Liver (tissue), 9 donors: Measurements from ENCODE around the gene NCMAP. TPM values are rescaled to one million over a fixed set of nuclear protein-coding genes. Genes with fewer than 3 reads are reported as not detected.

Source experiments
- DNase-seq: peaks from one replicate; pipeline ENCODE4 v3.0.0-alpha.2; 2017; ENCODE audit warnings: low spot score
- H3K27ac ChIP-seq, 2 donors: one replicate each; pipeline ENCODE4 v1.7.0; 2013; ENCODE audit warnings: inconsistent platforms in 2 of 2, low read length in 2 of 2, control low read depth in 1 of 2, low read depth in 1 of 2, mild to moderate bottlenecking in 1 of 2
- H3K27me3 ChIP-seq, 4 donors: one replicate each; pipeline versions ENCODE4 v1.6.1 to v1.7.0; 2013; ENCODE audit warnings: low read length in 3 of 4, inconsistent platforms in 1 of 4, mild to moderate bottlenecking in 1 of 4, moderate library complexity in 1 of 4; ENCODE audit not compliant: control insufficient read depth in 4 of 4, insufficient read depth in 4 of 4
- H3K36me3 ChIP-seq, 4 donors: one replicate each; pipeline versions ENCODE4 v1.6.1 to v1.7.0; 2013; ENCODE audit warnings: low read length in 3 of 4, mild to moderate bottlenecking in 3 of 4, low read depth in 1 of 4, moderate library complexity in 1 of 4; ENCODE audit not compliant: control insufficient read depth in 4 of 4, insufficient read depth in 3 of 4
- H3K4me1 ChIP-seq, 4 donors: one replicate each; pipeline versions ENCODE4 v1.6.1 to v1.7.0; 2013; ENCODE audit warnings: low read length in 3 of 4, mild to moderate bottlenecking in 3 of 4, moderate library complexity in 1 of 4; ENCODE audit not compliant: control insufficient read depth in 4 of 4, insufficient read depth in 4 of 4
- H3K4me3 ChIP-seq, 3 donors: one replicate each; pipeline versions ENCODE4 v1.6.1 to v1.7.0; 2013; ENCODE audit warnings: low read length in 3 of 3, control low read depth in 1 of 3, low read depth in 1 of 3, mild to moderate bottlenecking in 1 of 3
- H3K9ac ChIP-seq, 2 donors: one replicate each; pipeline ENCODE4 v1.7.0; 2013; ENCODE audit warnings: low read length in 2 of 2, mild to moderate bottlenecking in 2 of 2, moderate library complexity in 2 of 2, control low read depth in 1 of 2, low read depth in 1 of 2
- H3K9me3 ChIP-seq, 4 donors: one replicate each; pipeline versions ENCODE4 v1.6.1 to v1.7.0; 2013; ENCODE audit warnings: low read length in 3 of 4; ENCODE audit not compliant: control insufficient read depth in 4 of 4
- EGR1 ChIP-seq, 2 donors: IDR thresholded peaks; 2 replicates each; pipeline ENCODE4 v1.6.1; 2016 to 2018; ENCODE audit warnings: antibody characterized with exemption in 2 of 2, low read depth in 2 of 2
- FOXA1 ChIP-seq: IDR thresholded peaks from 2 replicates; pipeline ENCODE4 v1.6.1; 2016; ENCODE audit warnings: antibody characterized with exemption
- FOXA2 ChIP-seq: IDR thresholded peaks from 2 replicates; pipeline ENCODE4 v1.6.1; 2016; ENCODE audit warnings: antibody characterized with exemption
- GABPA ChIP-seq, 2 donors: IDR thresholded peaks in 1 of 2; conservative IDR thresholded peaks in 1 of 2; 2 replicates each; pipeline ENCODE4 v1.6.1; 2016; ENCODE audit warnings: antibody characterized with exemption in 2 of 2, mild to moderate bottlenecking in 1 of 2, moderate library complexity in 1 of 2
- HNF4A ChIP-seq, 2 donors: conservative IDR thresholded peaks; 2 replicates each; pipeline ENCODE4 v1.6.1; 2016; ENCODE audit warnings: antibody characterized with exemption in 2 of 2, mild to moderate bottlenecking in 2 of 2
- HNF4G ChIP-seq: IDR thresholded peaks from 2 replicates; pipeline ENCODE4 v1.6.1; 2016; ENCODE audit warnings: antibody characterized with exemption
- JUND ChIP-seq, 2 donors: IDR thresholded peaks; 2 replicates each; pipeline ENCODE4 v1.6.1; 2016; ENCODE audit warnings: antibody characterized with exemption in 2 of 2
- MAX ChIP-seq: IDR thresholded peaks from 2 replicates; pipeline ENCODE4 v1.6.1; 2016; ENCODE audit warnings: antibody characterized with exemption
- NR2F2 ChIP-seq: IDR thresholded peaks from 2 replicates; pipeline ENCODE4 v1.6.1; 2016; ENCODE audit warnings: antibody characterized with exemption
- RAD21 ChIP-seq, 2 donors: IDR thresholded peaks; 2 replicates each; pipeline ENCODE4 v1.6.1; 2016; ENCODE audit warnings: antibody characterized with exemption in 2 of 2, mild to moderate bottlenecking in 2 of 2
- SP1 ChIP-seq: IDR thresholded peaks from 2 replicates; pipeline ENCODE4 v1.6.1; 2018; ENCODE audit warnings: antibody characterized with exemption, mild to moderate bottlenecking
- TAF1 ChIP-seq: conservative IDR thresholded peaks from 2 replicates; pipeline ENCODE4 v1.6.1; 2016; ENCODE audit warnings: antibody characterized with exemption, mild to moderate bottlenecking
- YY1 ChIP-seq: IDR thresholded peaks from 2 replicates; pipeline ENCODE4 v1.6.1; 2016; ENCODE audit warnings: antibody characterized with exemption, mild to moderate bottlenecking
- ZBTB33 ChIP-seq: IDR thresholded peaks from 2 replicates; pipeline ENCODE4 v1.6.1; 2016; ENCODE audit warnings: antibody characterized with exemption
- WGBS: extraction: QIAGEN DNeasy Blood & Tissue Kit; methylation state at CpG from one replicate; pipeline ENCODE4 v1.1.7; 2013; 5-methylcytosine and 5-hydroxymethylcytosine counted together
- polyA plus RNA-seq, 2 donors: library from polyadenylated mRNA; stranded (reverse) in 1 of 2; unstranded in 1 of 2; fragments of 200-250 nt in 1 of 2; fragments of >200 nt in 1 of 2; fragmentation: Nextera tagmentation in 1 of 2; extraction: Ambion mirVana in 1 of 2; gene quantifications; one replicate each; pipeline versions ENCODE4 v1.2.1 to v1.2.3, GENCODE V29; 2013 to 2015
- total RNA-seq, 2 donors: library from RNA; depleted of rRNA; stranded (reverse); fragments of >200 nt; gene quantifications; one replicate each; pipeline ENCODE4 v1.2.3, GENCODE V29; 2014
- TF ChIP-seq, protein P1 (sequence below): fragments of 150-350 bp; IDR thresholded peaks from 2 replicates; pipeline ENCODE4 v1.5.1; 2017; ENCODE audit warnings: improper control_type of control experiment, low read depth, low read length; ENCODE audit not compliant: missing input control
- TF ChIP-seq, protein P2 (sequence below): IDR thresholded peaks from 2 replicates; pipeline ENCODE4 v1.6.1; 2016; ENCODE audit warnings: antibody characterized with exemption, mild to moderate bottlenecking
- TF ChIP-seq, protein P3 (sequence below): IDR thresholded peaks from 2 replicates; pipeline ENCODE4 v1.6.1; 2016; ENCODE audit warnings: antibody characterized with exemption
- donor health status: healthy.
- donor health status: healthy.
- donor health status: healthy.
- donor health status: healthy.
- donor health status: healthy.

The NCMAP gene
- total and polyA plus RNA-seq, 4 donors: 0.31 to 4.8 (median 0.61) TPM

GRCh38 chr1:24606621-24607020 lies 50.7 kb downstream of the NCMAP start:
- H3K36me3 ChIP-seq: no peaks in the 10 kb centered on the region
- H3K4me3 ChIP-seq: no peak overlapping the region
- H3K9me3 ChIP-seq: peaks cover 0 to 3% (median 0%) of the 10 kb centered on the region in 4 donors
- H3K4me1 ChIP-seq: peaks cover 0 to 14% (median 3%) of the 10 kb centered on the region in 4 donors
- H3K27ac ChIP-seq: no peak overlapping the region
- 95% methylated on average over 2 of the region's 2 CpGs for WGBS
- H3K9ac ChIP-seq: no peak overlapping the region
- DNase-seq: no peak
- H3K27me3 ChIP-seq: no peaks in the 10 kb centered on the region
- TF ChIP-seq TAF1 (no peak), GABPA (IDR thresholded peaks at IDR 0.05 in 1 of 2, conservative IDR thresholded peaks at IDR 0.05 in 1 of 2) (no peak), MAX (no peak), NR2F2 (no peak), RAD21 (IDR thresholded peaks at IDR 0.05) (no peak), HNF4G (no peak), SP1 (no peak), YY1 (no peak), FOXA2 (no peak), ZBTB33 (no peak), EGR1 (IDR thresholded peaks at IDR 0.05; ENCODE audit: low read depth in 2 of 2) (no peak), JUND (IDR thresholded peaks at IDR 0.05) (no peak), HNF4A (conservative IDR thresholded peaks at IDR 0.05) (no peak), FOXA1 (no peak)
- TF ChIP-seq, protein P1, sequence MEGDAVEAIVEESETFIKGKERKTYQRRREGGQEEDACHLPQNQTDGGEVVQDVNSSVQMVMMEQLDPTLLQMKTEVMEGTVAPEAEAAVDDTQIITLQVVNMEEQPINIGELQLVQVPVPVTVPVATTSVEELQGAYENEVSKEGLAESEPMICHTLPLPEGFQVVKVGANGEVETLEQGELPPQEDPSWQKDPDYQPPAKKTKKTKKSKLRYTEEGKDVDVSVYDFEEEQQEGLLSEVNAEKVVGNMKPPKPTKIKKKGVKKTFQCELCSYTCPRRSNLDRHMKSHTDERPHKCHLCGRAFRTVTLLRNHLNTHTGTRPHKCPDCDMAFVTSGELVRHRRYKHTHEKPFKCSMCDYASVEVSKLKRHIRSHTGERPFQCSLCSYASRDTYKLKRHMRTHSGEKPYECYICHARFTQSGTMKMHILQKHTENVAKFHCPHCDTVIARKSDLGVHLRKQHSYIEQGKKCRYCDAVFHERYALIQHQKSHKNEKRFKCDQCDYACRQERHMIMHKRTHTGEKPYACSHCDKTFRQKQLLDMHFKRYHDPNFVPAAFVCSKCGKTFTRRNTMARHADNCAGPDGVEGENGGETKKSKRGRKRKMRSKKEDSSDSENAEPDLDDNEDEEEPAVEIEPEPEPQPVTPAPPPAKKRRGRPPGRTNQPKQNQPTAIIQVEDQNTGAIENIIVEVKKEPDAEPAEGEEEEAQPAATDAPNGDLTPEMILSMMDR: no peak
- TF ChIP-seq, protein P2, sequence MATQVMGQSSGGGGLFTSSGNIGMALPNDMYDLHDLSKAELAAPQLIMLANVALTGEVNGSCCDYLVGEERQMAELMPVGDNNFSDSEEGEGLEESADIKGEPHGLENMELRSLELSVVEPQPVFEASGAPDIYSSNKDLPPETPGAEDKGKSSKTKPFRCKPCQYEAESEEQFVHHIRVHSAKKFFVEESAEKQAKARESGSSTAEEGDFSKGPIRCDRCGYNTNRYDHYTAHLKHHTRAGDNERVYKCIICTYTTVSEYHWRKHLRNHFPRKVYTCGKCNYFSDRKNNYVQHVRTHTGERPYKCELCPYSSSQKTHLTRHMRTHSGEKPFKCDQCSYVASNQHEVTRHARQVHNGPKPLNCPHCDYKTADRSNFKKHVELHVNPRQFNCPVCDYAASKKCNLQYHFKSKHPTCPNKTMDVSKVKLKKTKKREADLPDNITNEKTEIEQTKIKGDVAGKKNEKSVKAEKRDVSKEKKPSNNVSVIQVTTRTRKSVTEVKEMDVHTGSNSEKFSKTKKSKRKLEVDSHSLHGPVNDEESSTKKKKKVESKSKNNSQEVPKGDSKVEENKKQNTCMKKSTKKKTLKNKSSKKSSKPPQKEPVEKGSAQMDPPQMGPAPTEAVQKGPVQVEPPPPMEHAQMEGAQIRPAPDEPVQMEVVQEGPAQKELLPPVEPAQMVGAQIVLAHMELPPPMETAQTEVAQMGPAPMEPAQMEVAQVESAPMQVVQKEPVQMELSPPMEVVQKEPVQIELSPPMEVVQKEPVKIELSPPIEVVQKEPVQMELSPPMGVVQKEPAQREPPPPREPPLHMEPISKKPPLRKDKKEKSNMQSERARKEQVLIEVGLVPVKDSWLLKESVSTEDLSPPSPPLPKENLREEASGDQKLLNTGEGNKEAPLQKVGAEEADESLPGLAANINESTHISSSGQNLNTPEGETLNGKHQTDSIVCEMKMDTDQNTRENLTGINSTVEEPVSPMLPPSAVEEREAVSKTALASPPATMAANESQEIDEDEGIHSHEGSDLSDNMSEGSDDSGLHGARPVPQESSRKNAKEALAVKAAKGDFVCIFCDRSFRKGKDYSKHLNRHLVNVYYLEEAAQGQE: no peak
- TF ChIP-seq, protein P3, sequence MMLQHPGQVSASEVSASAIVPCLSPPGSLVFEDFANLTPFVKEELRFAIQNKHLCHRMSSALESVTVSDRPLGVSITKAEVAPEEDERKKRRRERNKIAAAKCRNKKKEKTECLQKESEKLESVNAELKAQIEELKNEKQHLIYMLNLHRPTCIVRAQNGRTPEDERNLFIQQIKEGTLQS: no peak
